Vagina (tissue), 2 donors: Measurements from ENCODE around the gene EDEM1.

Source experiments
- POLR2A ChIP-seq, 2 donors: fragments of 450-650 bp; IDR thresholded peaks; one replicate each; pipeline ENCODE4 v1.6.1; 2017; ENCODE audit warnings: antibody characterized with exemption in 2 of 2, mild to moderate bottlenecking in 2 of 2, moderate library complexity in 2 of 2
- TF ChIP-seq, protein P1 (sequence below), 3 experiments: fragments of 450-650 bp in 2 of 3; fragments of 200-600 bp in 1 of 3; sonication (generic) in 1 of 3; IDR thresholded peaks; one replicate each; pipeline ENCODE4 v1.5.1; 2017 to 2019; ENCODE audit warnings: antibody characterized with exemption in 3 of 3, mild to moderate bottlenecking in 2 of 3, moderate library complexity in 2 of 3

DNA sequence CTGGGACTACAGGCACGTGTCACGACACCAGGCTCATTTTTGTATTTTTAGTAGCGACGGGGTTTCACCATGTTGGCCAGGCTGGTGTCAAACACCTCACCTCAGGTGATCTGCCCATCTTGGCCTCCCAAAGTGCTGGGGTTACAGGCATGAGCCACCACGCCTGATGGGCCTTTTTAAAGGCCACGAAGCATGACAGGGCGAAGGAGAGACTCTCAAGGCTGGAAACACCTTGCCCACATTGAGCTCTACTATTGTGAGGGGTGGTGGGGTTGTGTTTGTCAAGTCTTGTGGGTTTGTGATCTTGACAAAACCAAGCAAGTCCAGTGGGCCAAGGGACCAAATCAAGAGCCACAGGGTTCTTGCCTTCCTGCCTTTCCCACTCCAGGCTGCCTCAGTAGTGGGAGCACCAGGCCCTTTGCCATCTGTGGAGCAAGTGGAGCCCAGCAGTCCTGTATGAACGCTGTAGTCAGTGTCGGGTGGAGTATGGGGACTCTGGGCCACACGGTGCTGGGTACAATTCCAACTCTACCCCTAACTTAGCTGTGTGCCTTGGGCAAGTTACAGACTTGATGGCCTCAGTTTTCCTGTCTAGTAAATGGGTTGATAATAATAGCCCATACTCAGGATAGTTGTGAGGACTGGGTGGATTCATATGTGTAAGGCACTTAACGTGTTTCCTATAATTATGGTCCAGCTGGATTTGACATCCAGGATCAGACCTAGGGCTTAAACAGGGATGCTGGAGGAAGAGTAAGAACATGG, 33.3 kb downstream of the EDEM1 start:
- TF ChIP-seq, protein P1, sequence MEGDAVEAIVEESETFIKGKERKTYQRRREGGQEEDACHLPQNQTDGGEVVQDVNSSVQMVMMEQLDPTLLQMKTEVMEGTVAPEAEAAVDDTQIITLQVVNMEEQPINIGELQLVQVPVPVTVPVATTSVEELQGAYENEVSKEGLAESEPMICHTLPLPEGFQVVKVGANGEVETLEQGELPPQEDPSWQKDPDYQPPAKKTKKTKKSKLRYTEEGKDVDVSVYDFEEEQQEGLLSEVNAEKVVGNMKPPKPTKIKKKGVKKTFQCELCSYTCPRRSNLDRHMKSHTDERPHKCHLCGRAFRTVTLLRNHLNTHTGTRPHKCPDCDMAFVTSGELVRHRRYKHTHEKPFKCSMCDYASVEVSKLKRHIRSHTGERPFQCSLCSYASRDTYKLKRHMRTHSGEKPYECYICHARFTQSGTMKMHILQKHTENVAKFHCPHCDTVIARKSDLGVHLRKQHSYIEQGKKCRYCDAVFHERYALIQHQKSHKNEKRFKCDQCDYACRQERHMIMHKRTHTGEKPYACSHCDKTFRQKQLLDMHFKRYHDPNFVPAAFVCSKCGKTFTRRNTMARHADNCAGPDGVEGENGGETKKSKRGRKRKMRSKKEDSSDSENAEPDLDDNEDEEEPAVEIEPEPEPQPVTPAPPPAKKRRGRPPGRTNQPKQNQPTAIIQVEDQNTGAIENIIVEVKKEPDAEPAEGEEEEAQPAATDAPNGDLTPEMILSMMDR (IDR thresholded peaks at IDR 0.05), result no peak
- TF ChIP-seq POLR2A (IDR thresholded peaks at IDR 0.05), result no peak
